ENCODE measurements around the gene COL24A1.

DNA sequence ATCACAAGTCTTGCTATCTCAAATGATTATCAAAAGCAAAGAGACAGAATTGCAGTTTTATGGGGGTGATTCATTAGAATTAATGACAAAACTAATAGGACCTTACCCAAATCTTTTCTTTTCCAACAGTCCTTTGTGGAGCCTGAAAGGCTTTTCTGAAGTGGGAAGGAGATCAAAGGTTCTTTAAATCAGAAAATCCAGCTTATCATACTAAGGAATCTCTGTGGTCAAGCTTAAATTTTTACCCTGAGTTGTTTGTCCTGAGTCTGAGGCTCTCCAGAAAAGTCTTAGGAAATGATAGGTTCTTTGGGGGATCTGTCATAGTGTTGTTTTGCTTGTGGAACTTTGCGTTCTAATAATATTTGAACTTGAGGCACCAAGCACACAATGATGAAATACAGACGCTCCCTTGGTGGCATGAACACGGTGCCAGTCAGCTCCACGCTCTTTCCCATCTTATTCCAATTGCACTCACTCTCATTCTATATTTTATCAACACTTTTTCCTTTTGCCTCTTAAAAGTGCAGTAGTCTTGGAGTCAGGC lies 38.0 kb upstream of the COL24A1 start:
- TF ChIP-seq POLR2A (IDR thresholded peaks at IDR 0.05) = no peak
- TF ChIP-seq, protein P1, sequence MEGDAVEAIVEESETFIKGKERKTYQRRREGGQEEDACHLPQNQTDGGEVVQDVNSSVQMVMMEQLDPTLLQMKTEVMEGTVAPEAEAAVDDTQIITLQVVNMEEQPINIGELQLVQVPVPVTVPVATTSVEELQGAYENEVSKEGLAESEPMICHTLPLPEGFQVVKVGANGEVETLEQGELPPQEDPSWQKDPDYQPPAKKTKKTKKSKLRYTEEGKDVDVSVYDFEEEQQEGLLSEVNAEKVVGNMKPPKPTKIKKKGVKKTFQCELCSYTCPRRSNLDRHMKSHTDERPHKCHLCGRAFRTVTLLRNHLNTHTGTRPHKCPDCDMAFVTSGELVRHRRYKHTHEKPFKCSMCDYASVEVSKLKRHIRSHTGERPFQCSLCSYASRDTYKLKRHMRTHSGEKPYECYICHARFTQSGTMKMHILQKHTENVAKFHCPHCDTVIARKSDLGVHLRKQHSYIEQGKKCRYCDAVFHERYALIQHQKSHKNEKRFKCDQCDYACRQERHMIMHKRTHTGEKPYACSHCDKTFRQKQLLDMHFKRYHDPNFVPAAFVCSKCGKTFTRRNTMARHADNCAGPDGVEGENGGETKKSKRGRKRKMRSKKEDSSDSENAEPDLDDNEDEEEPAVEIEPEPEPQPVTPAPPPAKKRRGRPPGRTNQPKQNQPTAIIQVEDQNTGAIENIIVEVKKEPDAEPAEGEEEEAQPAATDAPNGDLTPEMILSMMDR (IDR thresholded peaks at IDR 0.05) = no peak
